Adrenal gland (tissue), 5 donors: ENCODE results near the gene GPC3.

Experiments
- POLR2A ChIP-seq, 2 donors: fragments of 450-650 bp; IDR thresholded peaks; one replicate each; pipeline ENCODE4 v1.6.1; 2017; ENCODE audit warnings: antibody characterized with exemption in 2 of 2, mild to moderate bottlenecking in 2 of 2, moderate library complexity in 1 of 2
- TF ChIP-seq, protein P1 (sequence below), 6 experiments: fragments of 450-650 bp in 4 of 6; fragments of 200-600 bp in 2 of 6; sonication (generic) in 1 of 6; IDR thresholded peaks; 1 replicate in 5 of 6; 2 replicates in 1 of 6; pipeline versions ENCODE4 v1.5.1 to v1.8.0; 2016 to 2021; ENCODE audit warnings: antibody characterized with exemption in 6 of 6, mild to moderate bottlenecking in 2 of 6, moderate library complexity in 1 of 6
- donor health status: DM: no; HTN: no; CAD: no.

DNA sequence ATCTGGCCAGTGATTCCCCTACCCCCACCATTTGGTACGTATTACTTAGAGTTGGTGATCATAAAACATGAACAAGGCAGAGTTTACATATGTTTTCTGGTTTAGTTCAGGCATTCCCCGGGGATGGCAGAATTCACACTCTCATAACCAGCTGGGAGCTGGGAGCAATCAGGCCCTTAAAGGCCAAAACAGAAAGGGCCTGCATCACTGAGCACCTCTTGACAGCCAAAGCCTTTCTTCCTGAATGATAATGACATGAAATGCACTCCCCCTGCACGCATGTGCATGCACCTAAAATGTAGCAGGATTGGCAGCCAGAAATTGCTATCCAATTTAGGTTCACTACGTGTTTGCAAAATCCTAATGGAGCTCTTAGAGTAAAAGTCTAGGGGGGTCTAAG lies 235.4 kb downstream of the GPC3 start:
- TF ChIP-seq POLR2A (IDR thresholded peaks at IDR 0.05) = no peak
- TF ChIP-seq, protein P1, sequence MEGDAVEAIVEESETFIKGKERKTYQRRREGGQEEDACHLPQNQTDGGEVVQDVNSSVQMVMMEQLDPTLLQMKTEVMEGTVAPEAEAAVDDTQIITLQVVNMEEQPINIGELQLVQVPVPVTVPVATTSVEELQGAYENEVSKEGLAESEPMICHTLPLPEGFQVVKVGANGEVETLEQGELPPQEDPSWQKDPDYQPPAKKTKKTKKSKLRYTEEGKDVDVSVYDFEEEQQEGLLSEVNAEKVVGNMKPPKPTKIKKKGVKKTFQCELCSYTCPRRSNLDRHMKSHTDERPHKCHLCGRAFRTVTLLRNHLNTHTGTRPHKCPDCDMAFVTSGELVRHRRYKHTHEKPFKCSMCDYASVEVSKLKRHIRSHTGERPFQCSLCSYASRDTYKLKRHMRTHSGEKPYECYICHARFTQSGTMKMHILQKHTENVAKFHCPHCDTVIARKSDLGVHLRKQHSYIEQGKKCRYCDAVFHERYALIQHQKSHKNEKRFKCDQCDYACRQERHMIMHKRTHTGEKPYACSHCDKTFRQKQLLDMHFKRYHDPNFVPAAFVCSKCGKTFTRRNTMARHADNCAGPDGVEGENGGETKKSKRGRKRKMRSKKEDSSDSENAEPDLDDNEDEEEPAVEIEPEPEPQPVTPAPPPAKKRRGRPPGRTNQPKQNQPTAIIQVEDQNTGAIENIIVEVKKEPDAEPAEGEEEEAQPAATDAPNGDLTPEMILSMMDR (IDR thresholded peaks at IDR 0.05) = no peak
